NCI-H1105 (cell line): Measurements from ENCODE around the gene OSBPL5.

Source experiments
- DNase-seq: peaks from one replicate; lab custom pipeline; 2025; lab: John Stamatoyannopoulos, UW

Gene OSBPL5

GRCh38 chr11:3051196-3052108 is 113.7 kb downstream of the OSBPL5 start:
- DNase-seq: no peak

DNA sequence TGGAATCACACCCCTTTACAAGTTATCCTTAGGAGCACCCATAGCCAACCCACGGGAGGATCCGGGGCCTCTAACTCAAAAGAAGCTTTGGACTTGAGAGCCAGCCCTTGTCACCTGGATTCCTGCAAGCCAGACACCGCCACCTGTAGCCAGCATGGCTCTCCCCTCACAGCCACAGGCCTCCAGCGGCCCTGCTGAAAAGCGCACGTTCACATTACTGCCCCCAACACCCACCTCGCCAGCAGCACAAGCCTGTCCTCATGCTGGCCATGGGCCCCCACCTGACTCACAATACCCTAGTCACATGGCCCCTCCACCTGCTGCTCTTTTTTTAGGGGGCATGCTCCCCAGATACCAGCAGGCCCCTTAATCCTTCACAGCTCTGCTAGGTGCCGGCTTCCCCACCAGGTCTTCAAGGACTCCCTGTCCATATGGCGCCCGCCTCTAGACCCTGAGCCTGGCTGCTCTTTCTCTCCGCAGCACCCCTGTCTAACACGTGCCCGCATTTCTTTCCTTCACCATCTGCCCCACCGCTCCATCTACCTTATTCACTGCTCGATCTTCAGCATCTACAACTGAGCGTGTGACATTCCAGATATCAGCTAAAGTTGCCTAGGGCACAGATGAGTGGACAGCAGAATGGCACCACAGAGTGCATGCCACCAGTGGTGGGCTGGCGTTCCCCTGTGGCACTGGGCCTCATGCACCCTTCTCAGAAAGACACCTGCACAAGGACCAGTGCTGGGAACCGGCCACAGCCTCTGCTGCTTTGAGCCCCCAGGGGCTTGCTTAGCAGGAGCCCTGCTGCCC is 114.5 kb downstream of the OSBPL5 start:
- no peak for DNase-seq

DNA sequence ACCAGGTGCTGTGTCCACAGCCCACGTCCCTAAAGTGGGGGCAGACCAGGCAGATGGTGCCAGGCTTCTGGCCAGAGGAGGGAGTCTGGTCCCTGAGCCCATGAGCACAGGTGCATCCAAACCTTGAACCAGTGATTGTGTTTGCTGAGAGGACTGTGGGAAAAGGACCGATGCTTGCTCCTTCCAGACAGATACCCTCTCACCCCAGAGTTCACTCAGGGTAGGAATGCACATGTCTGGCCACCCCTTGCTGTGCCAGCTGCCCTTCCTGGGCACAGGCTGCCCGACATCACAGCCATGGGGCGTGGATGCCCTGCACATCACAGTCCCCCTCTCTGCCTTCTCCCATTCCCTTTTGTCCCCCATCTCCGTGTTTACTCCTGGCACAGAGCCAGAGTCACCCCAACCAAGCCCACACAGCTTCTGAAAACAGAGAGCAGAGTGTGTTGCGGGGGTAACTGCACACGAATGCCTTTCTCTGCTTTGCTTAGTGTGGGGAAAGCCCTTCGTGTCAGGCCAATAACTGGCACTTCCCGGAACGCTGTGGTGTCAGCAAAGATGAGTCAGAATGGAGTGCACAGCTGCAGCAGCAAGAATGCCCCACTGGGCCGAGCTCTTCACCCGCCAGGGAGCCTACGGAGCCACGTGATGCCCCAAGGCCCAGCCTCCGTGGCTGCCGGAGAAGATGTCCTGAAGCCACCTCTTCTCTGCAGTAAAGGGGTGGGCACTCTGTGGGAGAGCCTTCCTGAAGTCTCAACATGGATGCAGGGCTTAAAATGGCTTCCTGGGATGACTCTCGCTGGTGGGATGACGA is 115.5 kb downstream of the OSBPL5 start:
- DNase-seq: no peak

DNA sequence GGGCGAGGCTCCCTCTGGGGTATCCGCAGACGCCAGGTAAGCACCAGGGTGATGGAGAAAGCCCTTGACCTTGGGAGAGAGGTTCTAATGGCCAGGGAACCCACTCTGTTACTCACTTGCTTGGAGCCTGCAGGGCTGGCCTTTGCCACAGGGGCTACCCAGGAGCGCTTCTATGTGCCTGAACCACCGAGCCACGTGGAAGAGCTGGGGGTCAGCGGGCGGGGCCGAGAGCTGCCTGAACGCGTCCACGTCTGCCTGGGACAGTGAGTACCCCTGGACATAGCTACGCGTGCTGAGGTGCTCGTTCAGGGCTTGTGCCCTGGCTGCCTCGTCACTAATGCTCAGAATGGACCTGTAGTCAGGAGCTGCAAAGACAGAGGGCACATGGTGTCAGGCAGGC is 117.5 kb downstream of the OSBPL5 start:
- no peak for DNase-seq

DNA sequence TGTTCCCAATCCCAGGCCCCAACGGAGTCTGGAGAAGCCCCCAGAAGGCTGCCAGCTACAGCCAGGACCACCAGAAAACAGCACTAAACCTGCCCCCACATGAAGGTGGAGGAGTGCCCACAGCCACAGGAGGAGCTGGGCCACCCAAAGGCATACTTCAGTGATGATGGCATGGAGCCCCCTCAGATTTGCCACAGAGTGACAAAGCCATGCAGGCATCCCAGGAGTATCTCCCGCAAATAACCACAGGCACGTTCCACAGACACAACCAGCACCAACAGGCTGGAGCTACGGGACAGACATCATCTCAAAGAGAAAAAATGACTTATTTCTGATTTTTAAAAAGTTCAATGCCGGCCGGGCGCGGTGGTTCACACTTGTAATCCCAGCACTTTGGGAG is 118.5 kb downstream of the OSBPL5 start:
- no peak for DNase-seq

DNA sequence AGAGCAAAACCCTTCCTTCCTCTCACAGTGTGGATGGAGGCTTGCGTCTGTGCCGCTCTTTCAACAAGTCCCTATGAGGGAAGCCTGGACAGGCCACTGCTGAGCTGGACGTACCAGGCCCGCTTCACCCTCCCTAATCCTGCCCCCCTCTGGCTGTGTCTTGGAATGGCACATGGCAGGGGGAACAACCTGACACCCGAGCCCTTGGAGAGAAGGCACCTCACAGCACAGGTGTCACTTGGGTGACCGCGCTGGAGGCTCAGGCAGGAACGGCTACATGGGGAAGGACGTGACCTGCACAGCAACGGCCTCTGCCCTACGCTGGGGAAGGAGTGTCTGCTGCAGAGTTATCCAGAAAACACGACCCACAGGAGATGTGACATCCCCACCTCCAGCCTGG is 118.9 kb downstream of the OSBPL5 start:
- DNase-seq: no peak

DNA sequence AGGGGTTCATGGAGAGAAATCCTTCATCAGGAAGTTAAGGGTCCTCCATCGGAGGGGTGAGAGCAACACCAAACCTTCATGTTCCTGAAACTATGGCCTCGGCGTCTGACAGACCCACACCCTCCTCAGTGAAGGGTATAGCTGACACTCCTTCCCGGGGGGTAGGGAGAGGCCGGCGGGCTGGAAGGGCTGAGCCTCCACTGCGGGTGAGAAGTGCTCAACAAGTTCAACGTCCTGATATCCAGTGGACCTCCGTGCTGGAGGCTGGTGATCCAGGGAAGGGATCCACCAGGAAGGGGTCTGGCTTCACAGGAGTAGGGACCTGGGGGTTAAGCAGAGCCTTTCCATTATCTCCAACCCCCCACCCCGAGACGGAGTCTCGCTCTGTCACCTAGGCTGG is 120.2 kb downstream of the OSBPL5 start:
- DNase-seq: no peak

DNA sequence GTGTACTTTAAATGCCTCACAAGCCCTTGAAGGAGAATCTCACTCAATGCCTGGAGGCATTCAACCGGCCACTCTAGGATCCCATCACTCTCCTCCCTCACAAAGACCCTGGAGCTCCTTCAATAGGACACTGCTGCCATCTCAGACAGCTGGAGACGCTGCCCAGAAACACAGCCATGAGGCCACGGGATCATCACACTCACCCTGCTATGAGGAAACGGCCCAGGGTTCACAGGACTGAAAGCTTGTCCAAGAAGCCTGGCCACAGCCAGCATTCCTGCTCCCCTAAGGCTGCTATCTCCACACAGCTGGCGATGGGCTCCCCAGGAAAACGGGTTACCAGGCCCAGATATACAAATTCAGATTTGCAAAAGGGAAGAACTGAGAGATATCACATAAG is 121.1 kb downstream of the OSBPL5 start:
- no peak for DNase-seq

GRCh38 chr11:3043315-3043871 is 121.7 kb downstream of the OSBPL5 start:
- no peak for DNase-seq

DNA sequence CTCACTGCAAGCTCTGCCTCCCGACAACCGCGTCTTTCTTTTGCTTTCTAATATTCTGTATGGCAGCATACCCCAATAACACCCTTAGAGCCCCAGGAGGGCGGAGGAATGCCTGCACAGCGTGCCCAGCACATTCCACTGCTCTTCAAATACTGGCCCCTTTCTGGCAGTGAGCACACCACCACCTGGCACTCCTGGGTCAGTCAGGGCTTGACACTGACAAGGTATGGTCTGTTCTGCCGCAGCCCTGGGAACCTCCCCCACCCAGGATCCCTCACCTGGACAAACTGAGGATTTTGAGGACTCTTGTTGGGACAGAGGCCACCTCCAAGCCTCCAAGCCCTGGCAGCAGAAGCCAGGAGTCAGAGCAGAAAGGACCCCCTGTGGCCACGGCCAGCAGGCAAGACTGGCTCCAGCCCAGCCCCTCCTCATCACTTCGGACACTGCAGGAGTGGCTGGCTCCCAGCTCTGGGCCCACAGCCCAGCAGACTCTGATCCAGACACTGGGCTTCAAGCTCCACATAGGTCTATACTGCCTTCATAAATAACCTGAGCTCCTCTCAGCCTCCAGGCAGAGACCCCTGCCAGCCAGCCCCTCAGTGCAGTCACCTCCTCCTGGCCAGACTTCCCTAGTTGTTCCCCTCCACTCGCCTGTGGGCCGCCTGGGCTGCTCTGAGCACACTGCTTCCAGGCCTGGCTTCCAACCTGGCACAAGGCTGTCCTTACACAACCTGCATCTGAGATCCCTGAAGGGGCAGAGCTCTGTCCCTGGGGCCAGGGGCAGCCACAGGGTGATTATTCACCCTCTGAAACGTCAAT is 122.4 kb downstream of the OSBPL5 start:
- DNase-seq: no peak

DNA sequence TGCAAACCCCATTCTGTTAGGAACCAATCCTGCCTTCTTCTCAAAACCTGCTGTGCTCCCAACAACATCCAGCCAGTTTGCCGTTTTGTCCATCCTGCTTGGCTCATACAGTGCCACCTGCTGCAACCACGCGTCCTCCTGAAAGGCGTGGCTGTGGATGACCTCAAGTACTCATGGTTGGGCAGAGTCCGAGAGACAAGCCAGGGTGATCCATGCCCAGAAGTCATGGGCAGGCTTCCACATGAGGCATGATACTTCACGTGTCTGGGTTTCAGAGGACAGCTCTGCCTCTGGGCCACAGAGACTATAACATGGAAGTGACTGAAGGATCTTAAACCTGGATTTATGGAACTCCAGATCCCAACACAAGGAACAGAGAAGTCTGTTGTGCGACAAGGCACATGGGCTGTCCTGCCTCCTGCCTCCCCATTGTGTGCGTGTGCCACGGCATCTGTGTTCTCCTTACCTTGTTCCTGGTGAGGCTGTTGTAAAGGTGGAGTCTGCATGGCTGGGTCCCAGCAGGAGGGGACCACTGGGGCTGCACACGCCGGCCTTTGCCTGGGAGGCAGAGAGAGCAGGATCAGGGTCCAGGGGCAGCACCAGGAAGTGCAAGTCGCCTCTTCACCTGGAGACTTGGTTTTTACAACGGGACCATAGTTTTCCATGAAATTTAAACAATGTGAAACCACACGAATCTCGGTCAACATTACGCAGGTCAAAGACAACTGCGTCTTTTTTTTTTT is 123.2 kb downstream of the OSBPL5 start:
- no peak for DNase-seq

DNA sequence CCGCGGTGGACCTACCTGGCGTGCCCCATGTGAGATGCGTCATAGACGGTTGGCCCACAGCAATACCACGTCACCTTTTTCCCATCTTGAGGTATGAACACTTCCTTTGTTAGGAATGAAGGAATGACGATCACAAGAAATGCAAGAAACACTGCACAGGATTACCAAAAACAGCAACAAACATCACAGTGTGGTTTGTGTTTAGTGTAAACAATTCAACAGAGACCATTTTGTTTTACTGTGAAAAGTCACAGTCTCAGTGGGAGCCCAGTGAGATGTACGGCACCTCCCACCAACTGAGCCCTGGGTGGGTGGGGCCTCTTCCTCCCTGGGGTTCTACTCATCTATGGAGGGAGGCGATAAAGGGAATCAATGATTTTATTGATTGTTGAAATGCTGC is 124.2 kb downstream of the OSBPL5 start:
- DNase-seq: no peak

DNA sequence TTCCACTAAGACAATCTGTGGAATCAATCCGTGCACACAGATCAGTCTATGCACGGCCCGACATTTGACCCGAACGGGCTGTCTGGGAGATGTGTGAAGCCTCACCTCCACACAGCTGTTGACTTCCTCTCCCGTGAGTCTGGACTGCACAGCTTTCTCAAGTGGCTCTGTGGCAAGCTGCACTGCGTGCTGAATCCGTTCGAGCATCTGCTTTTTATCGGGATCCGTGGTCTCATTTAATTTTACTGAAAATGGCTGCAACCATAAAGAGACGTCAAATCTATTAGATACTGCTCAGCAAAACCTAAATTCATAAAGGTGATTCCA is 127.2 kb downstream of the OSBPL5 start:
- DNase-seq: no peak
